GM12878 (cell line): ENCODE measurements around the gene ECM1.

Experiments
- EZH2 ChIP-seq: IDR thresholded peaks from 2 replicates; pipeline ENCODE4 v1.6.1; 2012; ENCODE audit warnings: low read depth, mild to moderate bottlenecking, control low read depth, inconsistent platforms, low read length, borderline replicate concordance; ENCODE audit not compliant: control insufficient read depth
- MXI1 ChIP-seq: fragments of 150-350 bp; IDR thresholded peaks from 2 replicates; pipeline ENCODE4 v1.6.1; 2011; ENCODE audit warnings: low read depth, mild to moderate bottlenecking, inconsistent platforms, low read length, improper control_type of control experiment
- POLR2AphosphoS5 ChIP-seq: IDR thresholded peaks from 2 replicates; pipeline ENCODE4 v1.6.1; 2011; ENCODE audit warnings: mild to moderate bottlenecking, low read length, inconsistent platforms
- RB1 ChIP-seq: fragments of 450-650 bp; formaldehyde crosslinking; IDR thresholded peaks from 2 replicates; pipeline ENCODE4 v1.6.1; 2017; ENCODE audit warnings: mild to moderate bottlenecking, borderline replicate concordance
- SIN3A ChIP-seq: IDR thresholded peaks from 2 replicates; pipeline ENCODE4 v1.6.1; 2012; ENCODE audit warnings: low read depth, low read length, improper control_type of control experiment
- TF ChIP-seq, protein P1 (sequence below), 3 experiments: IDR thresholded peaks in 2 of 3; conservative IDR thresholded peaks in 1 of 3; 2 replicates each; pipeline ENCODE4 v1.5.1; 2011; ENCODE audit warnings: low read depth in 3 of 3, low read length in 3 of 3, mild to moderate bottlenecking in 3 of 3, control low read depth in 2 of 3, moderate library complexity in 2 of 3, inconsistent platforms in 1 of 3, mixed read lengths in 1 of 3; ENCODE audit not compliant: control insufficient read depth in 2 of 3, insufficient read depth in 1 of 3; ENCODE audit errors: extremely low read depth in 1 of 3
- TF ChIP-seq, protein P2 (sequence below): fragments of 450-650 bp; IDR thresholded peaks from 2 replicates; pipeline ENCODE4 v1.6.1; 2017; ENCODE audit warnings: low read depth, mild to moderate bottlenecking, moderate library complexity

DNA sequence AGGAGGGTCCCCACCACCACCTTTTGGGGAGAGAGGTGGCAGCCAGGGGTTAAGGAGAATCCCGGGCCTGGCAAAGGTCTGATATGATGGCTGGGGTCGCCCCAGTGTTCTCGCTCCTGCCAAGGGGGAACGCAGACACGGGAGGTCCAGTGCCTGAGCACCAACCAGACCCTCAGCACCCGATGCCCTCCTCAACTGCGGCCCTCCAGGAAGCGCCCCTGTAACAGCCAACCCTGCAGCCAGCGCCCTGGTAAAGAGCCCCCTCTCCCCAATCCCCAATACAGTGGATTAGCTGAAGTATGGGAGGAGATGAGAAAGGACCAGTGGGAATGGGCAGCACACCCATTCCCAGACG, 51.7 kb downstream of the ECM1 start:
- TF ChIP-seq MXI1, result no peak
- TF ChIP-seq, protein P1, sequence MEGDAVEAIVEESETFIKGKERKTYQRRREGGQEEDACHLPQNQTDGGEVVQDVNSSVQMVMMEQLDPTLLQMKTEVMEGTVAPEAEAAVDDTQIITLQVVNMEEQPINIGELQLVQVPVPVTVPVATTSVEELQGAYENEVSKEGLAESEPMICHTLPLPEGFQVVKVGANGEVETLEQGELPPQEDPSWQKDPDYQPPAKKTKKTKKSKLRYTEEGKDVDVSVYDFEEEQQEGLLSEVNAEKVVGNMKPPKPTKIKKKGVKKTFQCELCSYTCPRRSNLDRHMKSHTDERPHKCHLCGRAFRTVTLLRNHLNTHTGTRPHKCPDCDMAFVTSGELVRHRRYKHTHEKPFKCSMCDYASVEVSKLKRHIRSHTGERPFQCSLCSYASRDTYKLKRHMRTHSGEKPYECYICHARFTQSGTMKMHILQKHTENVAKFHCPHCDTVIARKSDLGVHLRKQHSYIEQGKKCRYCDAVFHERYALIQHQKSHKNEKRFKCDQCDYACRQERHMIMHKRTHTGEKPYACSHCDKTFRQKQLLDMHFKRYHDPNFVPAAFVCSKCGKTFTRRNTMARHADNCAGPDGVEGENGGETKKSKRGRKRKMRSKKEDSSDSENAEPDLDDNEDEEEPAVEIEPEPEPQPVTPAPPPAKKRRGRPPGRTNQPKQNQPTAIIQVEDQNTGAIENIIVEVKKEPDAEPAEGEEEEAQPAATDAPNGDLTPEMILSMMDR (IDR thresholded peaks at IDR 0.05 in 2 of 3, conservative IDR thresholded peaks at IDR 0.05 in 1 of 3; ENCODE audit: control insufficient read depth in 2 of 3, extremely low read depth in 1 of 3, insufficient read depth in 1 of 3, low read depth in 3 of 3, low read length in 3 of 3), result no peak
- no peak for TF ChIP-seq EZH2
- TF ChIP-seq SIN3A, result no peak
- no peak for TF ChIP-seq RB1
- no peak for TF ChIP-seq POLR2AphosphoS5
- TF ChIP-seq, protein P2, sequence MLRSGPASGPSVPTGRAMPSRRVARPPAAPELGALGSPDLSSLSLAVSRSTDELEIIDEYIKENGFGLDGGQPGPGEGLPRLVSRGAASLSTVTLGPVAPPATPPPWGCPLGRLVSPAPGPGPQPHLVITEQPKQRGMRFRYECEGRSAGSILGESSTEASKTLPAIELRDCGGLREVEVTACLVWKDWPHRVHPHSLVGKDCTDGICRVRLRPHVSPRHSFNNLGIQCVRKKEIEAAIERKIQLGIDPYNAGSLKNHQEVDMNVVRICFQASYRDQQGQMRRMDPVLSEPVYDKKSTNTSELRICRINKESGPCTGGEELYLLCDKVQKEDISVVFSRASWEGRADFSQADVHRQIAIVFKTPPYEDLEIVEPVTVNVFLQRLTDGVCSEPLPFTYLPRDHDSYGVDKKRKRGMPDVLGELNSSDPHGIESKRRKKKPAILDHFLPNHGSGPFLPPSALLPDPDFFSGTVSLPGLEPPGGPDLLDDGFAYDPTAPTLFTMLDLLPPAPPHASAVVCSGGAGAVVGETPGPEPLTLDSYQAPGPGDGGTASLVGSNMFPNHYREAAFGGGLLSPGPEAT, result no peak
